Suprapubic skin (tissue), 4 donors: ENCODE measurements around the gene SYNE1.

Experiments
- EP300 ChIP-seq: sonication (generic); formaldehyde crosslinking; IDR thresholded peaks from one replicate; pipeline ENCODE4 v1.6.1; 2017; ENCODE audit warnings: antibody characterized with exemption
- POLR2A ChIP-seq, 2 donors: fragments of 450-650 bp; IDR thresholded peaks; one replicate each; pipeline ENCODE4 v1.6.1; 2017; ENCODE audit warnings: antibody characterized with exemption in 2 of 2, mild to moderate bottlenecking in 2 of 2, moderate library complexity in 2 of 2
- POLR2AphosphoS5 ChIP-seq, 3 donors: sonication (generic); formaldehyde crosslinking; IDR thresholded peaks; one replicate each; pipeline ENCODE4 v1.6.1; 2017; ENCODE audit warnings: antibody characterized with exemption in 3 of 3
- TF ChIP-seq, protein P1 (sequence below), 2 donors: fragments of 200-600 bp in 1 of 2; fragments of 450-650 bp in 1 of 2; sonication (generic) in 1 of 2; IDR thresholded peaks; one replicate each; pipeline ENCODE4 v1.5.1; 2016 to 2019; ENCODE audit warnings: antibody characterized with exemption in 2 of 2, mild to moderate bottlenecking in 1 of 2, moderate library complexity in 1 of 2

DNA sequence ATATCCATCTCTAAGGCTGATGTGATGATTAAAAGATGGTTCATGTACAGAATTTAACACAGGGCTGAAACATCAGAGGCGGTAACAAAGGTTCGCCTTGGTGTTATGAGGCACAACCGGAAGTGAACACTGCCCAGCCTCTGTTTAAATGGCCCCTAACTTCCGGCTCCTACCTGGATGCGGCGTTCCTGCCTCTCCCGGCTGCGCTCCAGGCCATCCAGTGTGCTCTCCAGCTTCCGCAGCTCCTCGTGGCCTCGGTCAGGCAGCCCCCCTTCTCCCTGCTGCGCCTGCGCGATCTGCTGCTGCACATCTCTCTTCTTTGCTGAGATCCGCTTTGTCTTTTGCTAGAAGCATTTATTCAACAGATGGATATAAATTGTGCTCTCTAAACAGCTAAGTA, 195.3 kb downstream of the SYNE1 start:
- TF ChIP-seq, protein P1, sequence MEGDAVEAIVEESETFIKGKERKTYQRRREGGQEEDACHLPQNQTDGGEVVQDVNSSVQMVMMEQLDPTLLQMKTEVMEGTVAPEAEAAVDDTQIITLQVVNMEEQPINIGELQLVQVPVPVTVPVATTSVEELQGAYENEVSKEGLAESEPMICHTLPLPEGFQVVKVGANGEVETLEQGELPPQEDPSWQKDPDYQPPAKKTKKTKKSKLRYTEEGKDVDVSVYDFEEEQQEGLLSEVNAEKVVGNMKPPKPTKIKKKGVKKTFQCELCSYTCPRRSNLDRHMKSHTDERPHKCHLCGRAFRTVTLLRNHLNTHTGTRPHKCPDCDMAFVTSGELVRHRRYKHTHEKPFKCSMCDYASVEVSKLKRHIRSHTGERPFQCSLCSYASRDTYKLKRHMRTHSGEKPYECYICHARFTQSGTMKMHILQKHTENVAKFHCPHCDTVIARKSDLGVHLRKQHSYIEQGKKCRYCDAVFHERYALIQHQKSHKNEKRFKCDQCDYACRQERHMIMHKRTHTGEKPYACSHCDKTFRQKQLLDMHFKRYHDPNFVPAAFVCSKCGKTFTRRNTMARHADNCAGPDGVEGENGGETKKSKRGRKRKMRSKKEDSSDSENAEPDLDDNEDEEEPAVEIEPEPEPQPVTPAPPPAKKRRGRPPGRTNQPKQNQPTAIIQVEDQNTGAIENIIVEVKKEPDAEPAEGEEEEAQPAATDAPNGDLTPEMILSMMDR (IDR thresholded peaks at IDR 0.05): no peak
- TF ChIP-seq POLR2A (IDR thresholded peaks at IDR 0.05) (no peak), POLR2AphosphoS5 (IDR thresholded peaks at IDR 0.05) (no peak), EP300 (no peak)
